VCaP (cell line): Measurements from ENCODE around the gene PRKCE.

Experiments used
- H3K27ac ChIP-seq: fragments of 450-650 bp; 2 replicates; pipeline ENCODE4 v1.5.1; 2017
- CTCF ChIP-seq: fragments of 450-650 bp; conservative IDR thresholded peaks from 2 replicates; pipeline ENCODE4 v1.5.1; 2017; ENCODE audit warnings: mild to moderate bottlenecking, moderate library complexity

PRKCE gene

GRCh38 chr2:46020416-46020815 lies 368.9 kb downstream of the PRKCE start:
- TF ChIP-seq CTCF, result no peak
- no peak overlapping the region for H3K27ac ChIP-seq

- no peak for TF ChIP-seq CTCF
Observed at GRCh38 chr2:46023165-46023854, 371.8 kb downstream of the PRKCE start.

GRCh38 chr2:46024146-46024779 lies 372.8 kb downstream of the PRKCE start:
- no peak for TF ChIP-seq CTCF
- H3K27ac ChIP-seq, result peak overlapping the region; percentile 24; the same call in 1 of the 2 replicates

More at GRCh38 chr2:46023165-46023854, 371.8 kb downstream of the PRKCE start:
- no peak overlapping the region for H3K27ac ChIP-seq

GRCh38 chr2:46025081-46025480 lies 373.6 kb downstream of the PRKCE start:
- no peak for TF ChIP-seq CTCF
- peak overlapping the region; percentile 24 for H3K27ac ChIP-seq

GRCh38 chr2:46025676-46026075 lies 374.2 kb downstream of the PRKCE start:
- no peak for TF ChIP-seq CTCF
- peak overlapping the region; percentile 24 for H3K27ac ChIP-seq

- TF ChIP-seq CTCF, result no peak
- H3K27ac ChIP-seq, result no peak overlapping the region
Observed at GRCh38 chr2:46026431-46026830, 375.0 kb downstream of the PRKCE start.

- H3K27ac ChIP-seq, result no peak overlapping the region; the same call in 1 of the 2 replicates
- no peak for TF ChIP-seq CTCF
Observed at GRCh38 chr2:46029332-46029811, 377.9 kb downstream of the PRKCE start.
